MCF 10A (cell line): ENCODE data around the gene SHH. TPM values are rescaled to one million over a fixed set of nuclear protein-coding genes. Genes with fewer than 3 reads are reported as not detected.

ENCODE experiments used
- BruUV-seq: library from RNA; stranded (reverse); fragments of 400-500 nt; replicated peaks from 2 replicates; lab custom pipeline; 2021; lab: Mats Ljungman, UMichigan
- CTCF ChIA-PET: fragments of 300-600 bp; sonication (Branson Sonifier 250); formaldehyde crosslinking; extraction: SDS; loops from one replicate; lab custom pipeline; 2021; ENCODE audit warnings: antibody characterized with exemption, inconsistent platforms; lab: Yijun Ruan, JAX
- POLR2A ChIA-PET: fragments of 300-600, 350-650 bp; sonication (Branson Sonifier 250); formaldehyde crosslinking; extraction: SDS; loops from one replicate; lab custom pipeline; 2020; ENCODE audit warnings: antibody characterized with exemption, inconsistent platforms; lab: Yijun Ruan, JAX
- DNase-seq: peaks from one replicate; pipeline ENCODE4 v3.0.0-alpha.2; 2018; ENCODE audit not compliant: unreplicated experiment
- H3K27ac Mint-ChIP-seq: one replicate; pipeline ENCODE4 v1.8.0; 2022; ENCODE audit warnings: mild to moderate bottlenecking, low read depth, mixed read lengths; ENCODE audit not compliant: unreplicated experiment
- H3K27me3 Mint-ChIP-seq: one replicate; pipeline ENCODE4 v1.8.0; 2022; ENCODE audit warnings: mixed read lengths; ENCODE audit not compliant: insufficient read depth, unreplicated experiment
- H3K36me3 Mint-ChIP-seq: one replicate; pipeline ENCODE4 v1.8.0; 2022; ENCODE audit warnings: mild to moderate bottlenecking, moderate library complexity, mixed read lengths; ENCODE audit not compliant: insufficient read depth, unreplicated experiment
- H3K4me1 Mint-ChIP-seq: one replicate; pipeline ENCODE4 v1.8.0; 2022; ENCODE audit warnings: mixed read lengths; ENCODE audit not compliant: insufficient read depth, unreplicated experiment
- H3K4me3 Mint-ChIP-seq: one replicate; pipeline ENCODE4 v1.8.0; 2022; ENCODE audit warnings: mild to moderate bottlenecking, moderate library complexity, mixed read lengths; ENCODE audit not compliant: unreplicated experiment
- H3K9me3 Mint-ChIP-seq: one replicate; pipeline ENCODE4 v1.8.0; 2022; ENCODE audit warnings: mixed read lengths; ENCODE audit not compliant: unreplicated experiment
- intact Hi-C: fragments of 100-400 bp; cut with micrococcal nuclease; formaldehyde crosslinking; loops from 2 replicates; pipeline ENCODE4 v1.14.1; 2022
- total RNA-seq: library from RNA; stranded (reverse); gene quantifications from 2 replicates; pipeline ENCODE4 v1.2.3, GENCODE V29; 2022
- TF ChIP-seq, protein P1 (sequence below): fragments of 200-600 bp; IDR thresholded peaks from one replicate; pipeline ENCODE4 v1.8.0; 2022; ENCODE audit warnings: antibody characterized with exemption, mild to moderate bottlenecking; ENCODE audit not compliant: unreplicated experiment

Gene SHH
- total RNA-seq, 1 experiment from 2014 or later: not detected

DNA sequence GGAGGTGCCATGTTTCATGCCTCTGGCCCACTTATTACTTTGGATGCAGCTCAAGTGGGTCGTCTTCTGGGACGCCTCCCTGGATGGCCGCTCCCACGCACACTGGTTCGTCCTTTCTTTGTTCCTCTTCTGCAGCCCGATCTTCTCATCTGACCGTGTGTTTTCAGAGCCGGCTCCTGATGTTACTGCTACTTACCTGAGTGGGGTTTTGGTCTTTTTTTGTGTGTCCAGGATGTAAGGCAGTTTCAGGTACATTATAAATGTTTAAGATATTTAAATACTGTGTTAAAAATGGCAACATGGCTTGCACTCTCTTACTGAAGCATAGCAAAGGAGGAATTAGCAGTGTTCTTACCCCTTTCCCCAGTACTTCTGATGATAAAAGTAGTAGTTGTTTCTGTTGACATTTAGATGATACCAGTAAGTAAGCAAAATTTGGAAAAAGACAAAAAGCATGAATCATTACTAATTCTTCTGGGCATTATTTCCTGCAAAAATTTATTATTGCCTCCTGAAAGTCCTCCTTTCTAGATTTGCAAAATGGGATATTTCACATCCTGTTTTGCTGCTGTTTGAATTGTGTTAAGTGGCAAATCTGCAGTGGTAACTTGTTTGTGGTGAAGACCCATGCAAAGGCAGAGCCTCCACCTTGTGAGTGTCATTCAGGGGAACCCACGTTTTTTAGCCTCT is 59.4 kb downstream of the SHH start:
- intact Hi-C loops: no loop called here
- no TSS peak for BruUV-seq
- no peak overlapping the region for H3K27ac Mint-ChIP-seq
- peaks cover 10% of the 10 kb centered on the region for H3K36me3 Mint-ChIP-seq
- no peak for DNase-seq
- ChIA-PET POLR2A (no interaction called here), CTCF (interaction anchor here (1.0 to 2.0 kb wide), 3 partner anchors 14 to 15 kb away, joined by 3 to 5 read pairs (median 4); no protein-coding TSS in a partner anchor)
- peaks cover 23% of the 10 kb centered on the region for H3K4me1 Mint-ChIP-seq
- no peaks in the 10 kb centered on the region for H3K9me3 Mint-ChIP-seq
- H3K27me3 Mint-ChIP-seq: no peaks in the 10 kb centered on the region
- no peak overlapping the region for H3K4me3 Mint-ChIP-seq
- TF ChIP-seq, protein P1, sequence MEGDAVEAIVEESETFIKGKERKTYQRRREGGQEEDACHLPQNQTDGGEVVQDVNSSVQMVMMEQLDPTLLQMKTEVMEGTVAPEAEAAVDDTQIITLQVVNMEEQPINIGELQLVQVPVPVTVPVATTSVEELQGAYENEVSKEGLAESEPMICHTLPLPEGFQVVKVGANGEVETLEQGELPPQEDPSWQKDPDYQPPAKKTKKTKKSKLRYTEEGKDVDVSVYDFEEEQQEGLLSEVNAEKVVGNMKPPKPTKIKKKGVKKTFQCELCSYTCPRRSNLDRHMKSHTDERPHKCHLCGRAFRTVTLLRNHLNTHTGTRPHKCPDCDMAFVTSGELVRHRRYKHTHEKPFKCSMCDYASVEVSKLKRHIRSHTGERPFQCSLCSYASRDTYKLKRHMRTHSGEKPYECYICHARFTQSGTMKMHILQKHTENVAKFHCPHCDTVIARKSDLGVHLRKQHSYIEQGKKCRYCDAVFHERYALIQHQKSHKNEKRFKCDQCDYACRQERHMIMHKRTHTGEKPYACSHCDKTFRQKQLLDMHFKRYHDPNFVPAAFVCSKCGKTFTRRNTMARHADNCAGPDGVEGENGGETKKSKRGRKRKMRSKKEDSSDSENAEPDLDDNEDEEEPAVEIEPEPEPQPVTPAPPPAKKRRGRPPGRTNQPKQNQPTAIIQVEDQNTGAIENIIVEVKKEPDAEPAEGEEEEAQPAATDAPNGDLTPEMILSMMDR: no peak

GRCh38 chr7:155751409-155751808 is 60.9 kb downstream of the SHH start:
- intact Hi-C loops: no loop called here

GRCh38 chr7:155750255-155751125 is 61.8 kb downstream of the SHH start:
- Mint-ChIP-seq H3K27me3 (no peaks in the 10 kb centered on the region), H3K36me3 (peaks cover 29% of the 10 kb centered on the region), H3K9me3 (no peaks in the 10 kb centered on the region), H3K4me3 (no peak overlapping the region), H3K4me1 (peaks cover 23% of the 10 kb centered on the region), H3K27ac (no peak overlapping the region)
- POLR2A ChIA-PET: no interaction called here
- intact Hi-C loops: no loop called here
- CTCF ChIA-PET: interaction anchor here (0.9 to 1.4 kb wide), 2 partner anchors 12 to 152 kb away, joined by 3 to 6 read pairs; no protein-coding TSS in a partner anchor
- BruUV-seq: no TSS peak
- TF ChIP-seq, protein P1: no peak
- DNase-seq: no peak

More at GRCh38 chr7:155751409-155751808, 60.9 kb downstream of the SHH start:
- DNase-seq: no peak
- CTCF ChIA-PET: interaction anchor here (0.9 to 2.0 kb wide), 4 partner anchors 11 to 153 kb away, joined by 3 to 6 read pairs (median 4); no protein-coding TSS in a partner anchor
- peaks cover 20% of the 10 kb centered on the region for H3K36me3 Mint-ChIP-seq
- no peaks in the 10 kb centered on the region for H3K27me3 Mint-ChIP-seq
- H3K27ac Mint-ChIP-seq: no peak overlapping the region
- BruUV-seq: no TSS peak
- TF ChIP-seq, protein P1: no peak
- H3K4me3 Mint-ChIP-seq: no peak overlapping the region
- no peaks in the 10 kb centered on the region for H3K9me3 Mint-ChIP-seq
- POLR2A ChIA-PET: no interaction called here
- peaks cover 23% of the 10 kb centered on the region for H3K4me1 Mint-ChIP-seq

Other genes starting within 250 kb of the SHH start
- 80.5 and 81.9 TPM in 2 replicates for gene RBM33, start 167.8 kb downstream of the SHH start, total RNA-seq